ENCODE results near the gene NRIP1. TPM values are rescaled to one million over a fixed set of nuclear protein-coding genes. Genes with fewer than 3 reads are reported as not detected.

The NRIP1 gene
- total and polyA plus RNA-seq, 2 of the 13 experiments (the other 11 are each of a cell fraction or from before 2014, with no cell fraction given), result 21.0 to 69.0 TPM

DNA sequence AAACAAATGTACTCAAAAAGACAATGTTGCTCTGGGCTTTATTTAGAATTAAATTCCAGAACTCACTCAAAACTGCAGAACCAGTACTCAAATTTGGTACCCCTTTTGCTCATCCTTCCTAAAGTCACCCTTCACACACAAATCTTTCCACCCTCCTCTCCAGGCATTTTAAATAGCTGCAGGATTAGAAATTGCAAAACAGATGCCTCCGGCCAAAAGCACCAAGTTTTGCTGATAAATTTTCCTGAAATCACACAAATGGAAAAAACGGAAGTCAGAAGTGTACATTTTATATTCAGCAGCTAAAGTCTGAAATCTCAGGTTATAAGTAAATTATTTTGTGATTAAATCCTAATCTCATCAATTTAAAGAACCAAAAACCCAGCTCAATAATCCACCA lies 147.0 kb downstream of the NRIP1 start:
- ChIA-PET CTCF (ENCODE audit: low intra/inter-chr PET ratio, low total read pairs) (no interaction called here), POLR2A (no interaction called here)
- H3K27ac ChIP-seq (ENCODE audit: extremely low read length, insufficient read depth, low read length), result no peak overlapping the region
- in situ Hi-C loops (cut with HindIII; ENCODE audit: extremely low pct_ligation_motif_present, low pct_unique_long_range_greater_than_20kb), result no loop called here
- H2AFZ ChIP-seq (ENCODE audit: low read length), result no peak overlapping the region
- intact Hi-C loops (cut with micrococcal nuclease; ENCODE audit: unreplicated experiment), result no loop called here
- no peak overlapping the region for H3K4me3 ChIP-seq (replicated peaks in 1 of 3; ENCODE audit: insufficient read depth in 1 of 3, low read depth in 2 of 3, low read length in 3 of 3)
- TF ChIP-seq ZNF746 (CRISPR knock-in tag; IDR thresholded peaks at IDR 0.05) (no peak), MTA3 (CRISPR knock-in tag; IDR thresholded peaks at IDR 0.05) (no peak), ZKSCAN8 (CRISPR knock-in tag; IDR thresholded peaks at IDR 0.05; ENCODE audit: borderline replicate concordance) (no peak), ZNF737 (CRISPR knock-in tag; IDR thresholded peaks at IDR 0.05; ENCODE audit: borderline replicate concordance) (no peak), ZBTB8A (CRISPR knock-in tag; IDR thresholded peaks at IDR 0.05; ENCODE audit: borderline replicate concordance, low read depth) (no peak), NR3C1 (CRISPR knock-in tag; IDR thresholded peaks at IDR 0.05) (no peak), ZNF274 (CRISPR knock-in tag; IDR thresholded peaks at IDR 0.05) (no peak), MAZ (IDR thresholded peaks at IDR 0.05; ENCODE audit: borderline replicate concordance, low read depth, low read length) (no peak), MAZ (CRISPR knock-in tag; IDR thresholded peaks at IDR 0.05; ENCODE audit: low read depth) (no peak), ARNT2 (CRISPR knock-in tag; IDR thresholded peaks at IDR 0.05; ENCODE audit: low read depth) (no peak), ZNF614 (CRISPR knock-in tag; IDR thresholded peaks at IDR 0.05; ENCODE audit: borderline replicate concordance) (no peak), RFX1 (IDR thresholded peaks at IDR 0.05) (no peak), REL (CRISPR knock-in tag; conservative IDR thresholded peaks at IDR 0.05) (no peak), TAF15 (IDR thresholded peaks at IDR 0.05; ENCODE audit: low read depth, low read length, poor library complexity, severe bottlenecking) (no peak)
- TF ChIP-seq, protein P1, sequence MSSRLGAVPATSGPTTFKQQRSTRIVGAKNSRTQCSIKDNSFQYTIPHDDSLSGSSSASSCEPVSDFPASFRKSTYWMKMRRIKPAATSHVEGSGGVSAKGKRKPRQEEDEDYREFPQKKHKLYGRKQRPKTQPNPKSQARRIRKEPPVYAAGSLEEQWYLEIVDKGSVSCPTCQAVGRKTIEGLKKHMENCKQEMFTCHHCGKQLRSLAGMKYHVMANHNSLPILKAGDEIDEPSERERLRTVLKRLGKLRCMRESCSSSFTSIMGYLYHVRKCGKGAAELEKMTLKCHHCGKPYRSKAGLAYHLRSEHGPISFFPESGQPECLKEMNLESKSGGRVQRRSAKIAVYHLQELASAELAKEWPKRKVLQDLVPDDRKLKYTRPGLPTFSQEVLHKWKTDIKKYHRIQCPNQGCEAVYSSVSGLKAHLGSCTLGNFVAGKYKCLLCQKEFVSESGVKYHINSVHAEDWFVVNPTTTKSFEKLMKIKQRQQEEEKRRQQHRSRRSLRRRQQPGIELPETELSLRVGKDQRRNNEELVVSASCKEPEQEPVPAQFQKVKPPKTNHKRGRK (CRISPR knock-in tag; IDR thresholded peaks at IDR 0.05), result no peak
- TF ChIP-seq, protein P2, sequence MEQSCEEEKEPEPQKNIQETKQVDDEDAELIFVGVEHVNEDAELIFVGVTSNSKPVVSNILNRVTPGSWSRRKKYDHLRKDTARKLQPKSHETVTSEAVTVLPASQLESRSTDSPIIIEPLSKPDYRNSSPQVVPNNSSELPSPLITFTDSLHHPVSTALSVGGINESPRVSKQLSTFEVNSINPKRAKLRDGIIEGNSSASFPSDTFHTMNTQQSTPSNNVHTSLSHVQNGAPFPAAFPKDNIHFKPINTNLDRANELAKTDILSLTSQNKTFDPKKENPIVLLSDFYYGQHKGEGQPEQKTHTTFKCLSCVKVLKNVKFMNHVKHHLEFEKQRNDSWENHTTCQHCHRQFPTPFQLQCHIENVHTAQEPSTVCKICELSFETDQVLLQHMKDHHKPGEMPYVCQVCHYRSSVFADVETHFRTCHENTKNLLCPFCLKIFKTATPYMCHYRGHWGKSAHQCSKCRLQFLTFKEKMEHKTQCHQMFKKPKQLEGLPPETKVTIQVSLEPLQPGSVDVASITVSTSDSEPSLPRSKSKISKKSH (CRISPR knock-in tag; IDR thresholded peaks at IDR 0.05; ENCODE audit: borderline replicate concordance), result no peak
- WGBS (ENCODE audit: low lambda C conversion rate), result 95% methylated on average over 2 of the region's 2 CpGs
- ATAC-seq (no peak), DNase-seq (ENCODE audit: low spot score) (no peak), FAIRE-seq (no peak)
- no peaks in the 10 kb centered on the region for H3K9me3 ChIP-seq (ENCODE audit: low read length)
- no TSS peak for BruUV-seq (replicated peaks)
- H3K79me2 ChIP-seq (ENCODE audit: insufficient read depth, low read length), result no peaks in the 10 kb centered on the region
- H3K36me3 ChIP-seq (replicated peaks in 1 of 2; ENCODE audit: control insufficient read depth in 1 of 2, insufficient read depth in 2 of 2, low read length in 2 of 2), result no peaks in the 10 kb centered on the region
- H3K27me3 ChIP-seq (ENCODE audit: control insufficient read depth in 1 of 2, insufficient read depth in 2 of 2, low read length in 2 of 2), result no peaks in the 10 kb centered on the region
- H3K9ac ChIP-seq (ENCODE audit: insufficient read depth, low read depth, low read length), result no peak overlapping the region
- 0 out of 2 replicates have a peak, but pooled peaks cover 5% of the 10 kb centered on the region for H3K4me1 ChIP-seq (ENCODE audit: insufficient read depth, low read length)
- H4K20me1 ChIP-seq (ENCODE audit: insufficient read depth, low read length), result no peaks in the 10 kb centered on the region
- H3K4me2 ChIP-seq (ENCODE audit: low read depth, low read length), result no peak overlapping the region

Data from HepG2 (cell line).